K562 (cell line): ENCODE data around the gene ZKSCAN8. TPM values are rescaled to one million over a fixed set of nuclear protein-coding genes. Genes with fewer than 3 reads are reported as not detected.
A peak's percentile ranks its signal among the peaks of the same experiment; 100 is the strongest.

Experiments used
- DMBX1 ChIP-seq: fragments of 250-450 bp; sonication (Bioruptor Pico); IDR thresholded peaks from 2 replicates; pipeline ENCODE4 v1.8.0; 2022; ENCODE audit warnings: inconsistent platforms, mild to moderate bottlenecking, moderate library complexity, borderline replicate concordance
- ERF ChIP-seq: fragments of 450-650 bp; formaldehyde crosslinking; IDR thresholded peaks from 2 replicates; pipeline ENCODE4 v1.4.0; 2020; ENCODE audit warnings: mild to moderate bottlenecking, mixed read lengths
- ETV6 ChIP-seq, 3 experiments: fragments of 150-350 bp in 1 of 3; sonication (generic) in 1 of 3; formaldehyde crosslinking in 1 of 3; IDR thresholded peaks; 2 replicates each; pipeline versions ENCODE4 v1.6.1 to v1.8.0; 2014 to 2022; ENCODE audit warnings: borderline replicate concordance in 2 of 3, low read depth in 2 of 3, antibody characterized with exemption in 1 of 3, low read length in 1 of 3, mild to moderate bottlenecking in 1 of 3, missing genetic modification reagents in 1 of 3
- GTF2A2 ChIP-seq: IDR thresholded peaks from 2 replicates; pipeline ENCODE4 v1.6.1; 2016; ENCODE audit warnings: mild to moderate bottlenecking, missing genetic modification characterization, missing compliant biosample characterization
- GTF2F1 ChIP-seq: IDR thresholded peaks from 2 replicates; pipeline ENCODE4 v1.6.1; 2011; ENCODE audit warnings: low read depth, low read length, improper control_type of control experiment
- HMG20B ChIP-seq: fragments of 250-450 bp; sonication (Bioruptor Pico); IDR thresholded peaks from 2 replicates; pipeline ENCODE4 v1.5.0; 2021; ENCODE audit warnings: mild to moderate bottlenecking
- JUND ChIP-seq, 2 experiments: IDR thresholded peaks; 2 replicates in 1 of 2; 3 replicates in 1 of 2; pipeline ENCODE4 v1.6.1; 2011; ENCODE audit warnings: borderline replicate concordance in 2 of 2, low read depth in 2 of 2, low read length in 2 of 2, improper control_type of control experiment in 1 of 2, missing biosample characterization in 1 of 2, missing genetic modification characterization in 1 of 2, missing genetic modification reagents in 1 of 2
- KDM5B ChIP-seq: fragments of 200-600 bp; sonication (generic); IDR thresholded peaks from 2 replicates; pipeline ENCODE4 v1.6.1; 2012; ENCODE audit warnings: low read depth, mild to moderate bottlenecking, moderate library complexity, low read length, control low read depth, inconsistent platforms; ENCODE audit not compliant: insufficient replicate concordance
- PHF20 ChIP-seq: fragments of 450-650 bp; IDR thresholded peaks from 2 replicates; pipeline ENCODE4 v1.6.1; 2018; ENCODE audit not compliant: partially characterized antibody
- PHTF2 ChIP-seq: fragments of 250-450 bp; sonication (Bioruptor Pico); IDR thresholded peaks from 2 replicates; pipeline ENCODE4 v1.5.0; 2021; ENCODE audit warnings: mild to moderate bottlenecking
- POLR2A ChIP-seq: fragments of 450-650 bp; conservative IDR thresholded peaks from 2 replicates; pipeline ENCODE4 v1.6.1; 2016
- RFX1 ChIP-seq: fragments of 450-650 bp; IDR thresholded peaks from 2 replicates; pipeline ENCODE4 v1.6.1; 2016; ENCODE audit warnings: mild to moderate bottlenecking, moderate library complexity
- RREB1 ChIP-seq: fragments of 250-450 bp; sonication (Bioruptor Pico); IDR thresholded peaks from 2 replicates; pipeline ENCODE4 v1.4.0; 2020
- SIN3B ChIP-seq: fragments of 450-650 bp; IDR thresholded peaks from 2 replicates; pipeline ENCODE4 v1.6.1; 2017; ENCODE audit warnings: low read depth, mild to moderate bottlenecking, moderate library complexity
- TSC22D4 ChIP-seq: fragments of 450-650 bp; IDR thresholded peaks from 2 replicates; pipeline ENCODE4 v1.6.1; 2016; ENCODE audit warnings: missing genetic modification characterization, missing biosample characterization, control low read depth
- YBX1 ChIP-seq: fragments of 450-650 bp; IDR thresholded peaks from 2 replicates; pipeline ENCODE4 v1.7.1; 2016; ENCODE audit warnings: mild to moderate bottlenecking
- ZFP36 ChIP-seq: fragments of 150-350 bp; IDR thresholded peaks from 2 replicates; pipeline ENCODE4 v1.6.1; 2018; ENCODE audit warnings: low read length, low read depth; ENCODE audit not compliant: partially characterized antibody
- ZFX ChIP-seq: sonication (generic); formaldehyde crosslinking; IDR thresholded peaks from 2 replicates; pipeline ENCODE4 v1.8.0; 2022; ENCODE audit warnings: mild to moderate bottlenecking, missing genetic modification reagents, moderate library complexity
- ZNF12 ChIP-seq: sonication (generic); formaldehyde crosslinking; IDR thresholded peaks from 2 replicates; pipeline ENCODE4 v1.4.0; 2020; ENCODE audit warnings: mild to moderate bottlenecking, missing genetic modification reagents
- ZNF586 ChIP-seq: fragments of 450-650 bp; formaldehyde crosslinking; conservative IDR thresholded peaks from 2 replicates; pipeline ENCODE4 v1.4.0; 2020; ENCODE audit warnings: mild to moderate bottlenecking, moderate library complexity
- ZNF668 ChIP-seq: fragments of 250-450 bp; sonication (Bioruptor Pico); IDR thresholded peaks from 2 replicates; pipeline ENCODE4 v1.8.0; 2022; ENCODE audit warnings: mild to moderate bottlenecking, inconsistent platforms
- ZNF717 ChIP-seq: fragments of 250-450 bp; sonication (Bioruptor Pico); IDR thresholded peaks from 2 replicates; pipeline ENCODE4 v1.5.0; 2021
- polyA plus RNA-seq, 8 experiments: library from polyadenylated mRNA; depleted of rRNA in 4 of 8; stranded (reverse) in 5 of 8; unstranded in 3 of 8; fragments of >200 nt; fragmentation: Nextera tagmentation in 2 of 8; fragmentation: Illumina TruSeq in 1 of 8; extraction: Ambion mirVana in 2 of 8; extraction: Trizol in 1 of 8; gene quantifications; 2 replicates each; pipeline versions ENCODE4 v1.2.1 to v1.2.3, GENCODE V29; 2011 to 2014; ENCODE audit warnings: inconsistent platforms in 1 of 8, missing spikeins in 1 of 8
- total RNA-seq, 7 experiments: library from RNA; depleted of rRNA in 6 of 7; stranded (reverse); fragments of >200 nt in 6 of 7; fragmentation: Illumina TruSeq in 2 of 7; extraction: Trizol in 2 of 7; gene quantifications; 2 replicates each; pipeline versions ENCODE4 v1.2.1 to v1.2.3, GENCODE V29; 2011 to 2021; ENCODE audit warnings: low replicate concordance in 1 of 7

ZKSCAN8 gene
- total and polyA plus RNA-seq, 9 of the 15 experiments (the other 6 are each of a cell fraction or from before 2014, with no cell fraction given): 3.3 to 37.7 (median 21.7) TPM

DNA sequence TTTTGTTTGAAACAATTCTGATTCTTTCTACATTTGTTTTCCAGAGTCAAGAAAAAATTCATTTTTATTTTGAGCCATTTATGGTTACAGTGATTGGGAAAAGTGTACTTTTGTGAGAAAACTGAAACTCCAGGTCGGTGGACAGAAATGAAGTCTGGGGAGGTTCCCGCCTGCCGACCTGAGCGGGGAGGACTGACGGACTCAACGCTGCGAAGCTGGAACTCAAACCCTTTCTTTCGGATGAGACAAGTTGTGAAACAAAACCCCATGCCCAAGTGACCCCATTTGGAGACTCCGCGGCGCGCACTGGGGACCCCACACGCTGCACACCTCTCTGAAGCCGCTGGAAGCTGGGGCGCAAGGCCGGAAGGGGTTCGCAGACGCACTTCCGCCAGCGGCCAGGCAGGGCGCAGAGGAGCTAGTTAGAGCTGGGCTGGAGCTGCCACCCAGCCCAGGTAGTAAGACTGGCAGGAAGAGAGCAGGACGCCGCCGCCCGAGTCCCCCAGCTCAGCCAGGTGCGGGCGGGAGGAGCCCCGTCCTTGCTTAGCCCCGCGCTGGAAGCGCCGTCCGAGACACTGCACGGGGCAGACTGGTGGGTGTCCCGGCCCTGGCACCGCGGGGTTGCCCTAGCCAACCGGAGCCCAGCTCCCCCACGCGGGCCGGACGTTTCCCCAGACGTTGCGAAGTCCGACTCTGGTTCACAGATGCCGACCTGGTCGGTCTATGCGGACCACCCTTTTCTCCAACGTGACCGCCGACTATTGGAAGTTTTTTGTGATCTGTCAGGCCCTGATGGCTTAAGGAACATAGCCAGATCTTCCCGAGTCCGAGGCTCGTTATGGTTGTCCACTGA lies 37.1 kb upstream of the ZKSCAN8 start (continued):
- TF ChIP-seq JUND (IDR thresholded peaks at IDR 0.05; ENCODE audit: borderline replicate concordance, low read depth, low read length) (peak; percentile 44; the same call in 1 of the 2 replicates), JUND (tag; IDR thresholded peaks at IDR 0.05; ENCODE audit: borderline replicate concordance, low read depth, low read length) (peak; percentile 41; the same call in 1 of the 3 replicates), YBX1 (no peak), PHTF2 (CRISPR knock-in tag) (no peak), GTF2A2 (tag) (0 out of 2 replicates have a peak, but pooled peaks have one; percentile 20), RFX1 (no peak), GTF2F1 (peak; percentile 77; the same call in 1 of the 2 replicates), ZNF668 (no peak), ZNF12 (CRISPR knock-in tag) (peak; percentile 13; the same call in 1 of the 2 replicates), POLR2A (peak; percentile 95), KDM5B (peak; percentile 84), HMG20B (CRISPR knock-in tag) (no peak), ZNF717 (no peak), ZFP36 (no peak), DMBX1 (peak; percentile 79), SIN3B (peak; percentile 53; the same call in 1 of the 2 replicates), PHF20 (peak; percentile 89), ERF (CRISPR knock-in tag) (peak; percentile 74; the same call in 1 of the 2 replicates), ZNF586 (no peak), RREB1 (CRISPR knock-in tag) (peak; percentile 76; the same call in 1 of the 2 replicates), ETV6 (IDR thresholded peaks at IDR 0.05; ENCODE audit: borderline replicate concordance in 1 of 2, low read depth in 2 of 2, low read length in 1 of 2) (peak in 1 of 2 experiments; percentile 22; a peak in 2 of 4 replicates), ETV6 (CRISPR knock-in tag; IDR thresholded peaks at IDR 0.05; ENCODE audit: borderline replicate concordance) (no peak), TSC22D4 (tag) (no peak), ZFX (CRISPR knock-in tag) (peak; percentile 91)
